ENCODE measurements around the gene GDPD4. TPM values are rescaled to one million over a fixed set of nuclear protein-coding genes. Genes with fewer than 3 reads are reported as not detected.

Gene GDPD4, protein sequence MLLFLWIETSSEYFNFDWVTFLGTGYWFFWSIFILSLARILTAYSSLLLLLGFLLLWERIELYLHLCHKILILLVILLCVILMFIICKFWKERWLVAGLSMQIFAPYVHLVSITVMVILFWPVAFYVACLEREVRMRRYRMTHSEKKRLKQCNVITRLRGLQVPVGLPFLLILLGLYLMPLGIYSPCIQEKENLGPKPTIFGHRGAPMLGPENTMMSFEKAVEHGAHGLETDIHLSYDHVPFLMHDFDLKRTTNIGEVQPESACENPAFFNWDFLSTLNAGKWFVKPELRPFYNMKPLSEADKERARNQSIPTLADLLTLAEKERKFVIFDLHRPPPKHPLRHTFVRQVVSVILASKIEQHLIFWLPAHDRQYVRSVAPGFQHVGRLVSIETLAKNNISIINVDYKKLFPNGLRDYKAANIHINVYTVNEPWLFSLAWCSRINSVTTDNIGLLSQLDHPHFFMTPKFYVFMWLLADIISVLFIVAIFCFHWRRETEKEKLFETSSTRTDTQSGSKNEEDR
- total RNA-seq: not detected
- long read RNA-seq: 0 reads

DNA sequence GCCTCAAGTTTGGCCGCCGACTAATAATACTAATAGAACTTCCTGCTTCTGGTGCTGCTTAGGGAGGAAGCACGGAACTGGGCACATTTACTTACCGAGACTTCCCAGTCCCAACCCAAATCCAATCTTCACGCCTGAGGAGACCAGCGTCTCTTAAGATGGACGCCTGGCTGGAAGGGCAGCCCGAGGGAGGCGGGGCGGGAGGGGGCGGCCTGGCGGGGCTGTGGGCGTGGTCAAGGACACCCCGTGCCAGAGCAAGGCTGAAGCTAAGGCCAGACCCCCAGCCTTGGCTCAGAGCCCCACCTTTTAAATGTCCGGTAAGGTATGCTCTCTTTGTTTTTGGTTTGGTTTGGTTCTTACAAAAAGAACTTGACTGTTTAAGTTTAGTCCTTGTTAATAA, at the start of gene GDPD4:
TSS of gene GDPD4 (minus strand) at position 177 of the 400 bp plus-strand sequence. CDS start 16,549 bp downstream, outside the sequence.
- H3K27me3 ChIP-seq: no peaks in the 10 kb centered on the region
- H3K9me3 ChIP-seq: no peaks in the 10 kb centered on the region
- no peaks in the 10 kb centered on the region for H3K36me3 ChIP-seq
- DNase-seq (no peak), ATAC-seq (no peak)
- TF ChIP-seq, protein P1, sequence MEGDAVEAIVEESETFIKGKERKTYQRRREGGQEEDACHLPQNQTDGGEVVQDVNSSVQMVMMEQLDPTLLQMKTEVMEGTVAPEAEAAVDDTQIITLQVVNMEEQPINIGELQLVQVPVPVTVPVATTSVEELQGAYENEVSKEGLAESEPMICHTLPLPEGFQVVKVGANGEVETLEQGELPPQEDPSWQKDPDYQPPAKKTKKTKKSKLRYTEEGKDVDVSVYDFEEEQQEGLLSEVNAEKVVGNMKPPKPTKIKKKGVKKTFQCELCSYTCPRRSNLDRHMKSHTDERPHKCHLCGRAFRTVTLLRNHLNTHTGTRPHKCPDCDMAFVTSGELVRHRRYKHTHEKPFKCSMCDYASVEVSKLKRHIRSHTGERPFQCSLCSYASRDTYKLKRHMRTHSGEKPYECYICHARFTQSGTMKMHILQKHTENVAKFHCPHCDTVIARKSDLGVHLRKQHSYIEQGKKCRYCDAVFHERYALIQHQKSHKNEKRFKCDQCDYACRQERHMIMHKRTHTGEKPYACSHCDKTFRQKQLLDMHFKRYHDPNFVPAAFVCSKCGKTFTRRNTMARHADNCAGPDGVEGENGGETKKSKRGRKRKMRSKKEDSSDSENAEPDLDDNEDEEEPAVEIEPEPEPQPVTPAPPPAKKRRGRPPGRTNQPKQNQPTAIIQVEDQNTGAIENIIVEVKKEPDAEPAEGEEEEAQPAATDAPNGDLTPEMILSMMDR (IDR thresholded peaks at IDR 0.05): no peak
- intact Hi-C loops (cut with DNase I): no loop called here
- no peak within 1 kb of the TSS for H3K4me3 ChIP-seq
- H3K27ac ChIP-seq: no peak within 1 kb of the TSS
- no peaks in the 10 kb centered on the region for H3K4me1 ChIP-seq

DNA sequence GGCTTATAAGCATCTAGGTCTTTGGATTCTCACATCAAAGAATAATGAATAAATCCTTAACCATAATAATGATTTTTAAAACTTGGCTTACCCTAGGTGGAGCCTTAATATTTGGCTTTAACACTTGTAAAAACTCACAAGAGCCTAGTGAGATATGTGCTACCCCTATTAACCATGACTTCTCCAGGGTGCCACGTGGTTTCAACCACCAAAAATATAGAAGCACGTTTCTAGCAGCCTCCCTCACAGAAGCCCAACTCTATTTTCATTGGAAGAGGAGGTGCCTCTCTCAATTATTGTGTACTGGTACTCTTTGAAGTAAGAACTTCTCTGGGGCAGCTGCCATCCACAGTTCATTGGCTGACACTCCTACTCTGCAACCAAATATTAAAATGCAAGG, 46.5 kb upstream of the GDPD4 start:
- intact Hi-C loops (cut with DNase I): no loop called here
- Histone ChIP-seq H3K4me1 (peaks cover 8% of the 10 kb centered on the region), H3K27ac (no peak overlapping the region), H3K9me3 (no peaks in the 10 kb centered on the region), H3K4me3 (no peak overlapping the region), H3K36me3 (no peaks in the 10 kb centered on the region), H3K27me3 (no peaks in the 10 kb centered on the region)
- DNase-seq: no peak
- ATAC-seq: no peak
- TF ChIP-seq, protein P1 (IDR thresholded peaks at IDR 0.05): no peak

DNA sequence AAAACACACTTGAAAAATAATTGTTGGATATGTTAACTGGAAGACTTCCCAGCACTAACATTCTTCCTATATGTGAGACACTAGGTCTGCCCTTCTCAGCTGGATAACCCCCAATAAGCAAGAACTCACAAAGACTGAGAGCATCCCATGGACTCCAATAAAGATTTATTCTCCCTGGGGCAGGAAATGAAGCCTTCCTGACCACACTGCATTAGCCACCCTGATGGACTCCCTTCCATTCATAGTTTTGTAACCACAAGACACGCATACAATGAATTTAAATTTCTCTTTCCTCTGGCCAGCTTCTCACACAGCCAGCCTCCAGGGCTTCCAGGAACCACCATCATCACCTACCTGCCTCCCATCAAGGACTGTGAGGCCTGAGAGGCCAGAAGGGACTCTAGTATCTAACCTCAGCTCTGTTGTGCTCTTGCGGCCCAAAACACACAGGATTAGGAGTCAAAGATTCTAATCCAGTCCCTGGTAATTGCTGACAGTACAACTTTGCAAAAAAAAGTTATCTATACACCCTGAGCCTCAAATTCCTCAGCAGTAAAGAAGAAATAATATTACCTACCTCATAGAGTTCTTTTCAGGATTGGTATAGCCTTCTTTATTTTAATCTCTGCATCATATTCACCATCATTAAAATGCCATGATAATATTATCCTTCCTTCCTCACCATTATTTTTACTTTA, 45.6 kb upstream of the GDPD4 start:
- Histone ChIP-seq H3K9me3 (no peaks in the 10 kb centered on the region), H3K4me3 (no peak overlapping the region), H3K36me3 (peaks cover 3% of the 10 kb centered on the region), H3K4me1 (peaks cover 8% of the 10 kb centered on the region), H3K27me3 (no peaks in the 10 kb centered on the region), H3K27ac (no peak overlapping the region)
- TF ChIP-seq, protein P1 (IDR thresholded peaks at IDR 0.05): no peak
- intact Hi-C loops (cut with DNase I): no loop called here
- no peak for ATAC-seq
- DNase-seq: no peak

DNA sequence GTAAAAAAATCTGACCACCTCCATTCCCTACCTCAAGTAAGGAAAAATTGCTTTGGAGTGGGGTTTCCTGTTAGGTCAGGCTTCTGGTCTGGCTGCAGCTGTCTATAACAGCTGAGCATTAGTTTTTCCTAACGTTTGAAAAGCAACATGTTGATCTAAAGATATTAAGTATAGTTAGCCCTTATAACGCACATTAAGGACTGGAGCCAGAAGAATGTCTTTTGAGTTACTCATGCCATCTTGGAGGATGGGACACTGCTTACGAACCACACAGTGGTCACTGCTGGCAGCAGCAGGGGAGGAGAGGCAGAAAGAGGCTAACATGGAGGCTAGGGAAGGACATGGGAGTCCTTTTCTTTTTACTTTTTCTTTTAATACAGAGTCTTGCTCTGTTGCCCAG, 44.1 kb upstream of the GDPD4 start:
- Histone ChIP-seq H3K4me1 (no peaks in the 10 kb centered on the region), H3K27me3 (no peaks in the 10 kb centered on the region), H3K4me3 (no peak overlapping the region), H3K9me3 (no peaks in the 10 kb centered on the region), H3K27ac (no peak overlapping the region), H3K36me3 (peaks cover 8% of the 10 kb centered on the region)
- TF ChIP-seq, protein P1 (IDR thresholded peaks at IDR 0.05): no peak
- DNase-seq (no peak), ATAC-seq (no peak)
- intact Hi-C loops (cut with DNase I): no loop called here

DNA sequence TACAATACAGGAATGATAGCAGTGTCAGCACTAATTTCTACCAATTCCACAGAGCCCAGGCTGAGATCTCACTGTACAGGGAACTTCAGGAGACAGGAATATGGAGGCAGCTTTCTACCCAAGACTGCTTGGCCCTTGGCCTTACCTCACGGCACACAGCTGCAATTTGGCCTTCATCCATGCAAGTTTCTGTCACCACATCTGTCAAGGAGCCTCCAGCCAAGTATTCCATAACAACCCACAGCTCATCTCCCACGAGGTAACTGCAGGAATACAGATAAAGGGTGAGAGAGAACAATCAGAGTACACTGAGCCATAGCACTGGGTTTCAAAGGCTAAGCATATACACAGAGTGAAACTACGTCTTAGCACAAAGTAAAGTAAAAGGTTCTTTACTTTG, 39.0 kb upstream of the GDPD4 start:
- TF ChIP-seq, protein P1 (IDR thresholded peaks at IDR 0.05): no peak
- Histone ChIP-seq H3K36me3 (peaks cover 13% of the 10 kb centered on the region), H3K9me3 (no peaks in the 10 kb centered on the region), H3K4me1 (no peaks in the 10 kb centered on the region), H3K27me3 (no peaks in the 10 kb centered on the region), H3K27ac (no peak overlapping the region), H3K4me3 (no peak overlapping the region)
- DNase-seq: no peak
- no peak for ATAC-seq
- intact Hi-C loops (cut with DNase I): no loop called here

Measured in upper lobe of right lung (tissue), 1 donor.